HTERT RPE-1 (cell line): Measurements from ENCODE around the gene RIGI.
"Not testable (repeated sequence)": the region's sequence is repeated elsewhere in the genome, so short reads cannot be mapped to it uniquely, and the experiment has no call there.

Source experiments
- in situ Hi-C: fragments of 300-500 bp; cut with MboI; formaldehyde crosslinking; loops from 4 replicates; pipeline ENCODE4 v1.14.3; 2020; ENCODE audit warnings: low sequenced_read_pairs

Gene RIGI

DNA sequence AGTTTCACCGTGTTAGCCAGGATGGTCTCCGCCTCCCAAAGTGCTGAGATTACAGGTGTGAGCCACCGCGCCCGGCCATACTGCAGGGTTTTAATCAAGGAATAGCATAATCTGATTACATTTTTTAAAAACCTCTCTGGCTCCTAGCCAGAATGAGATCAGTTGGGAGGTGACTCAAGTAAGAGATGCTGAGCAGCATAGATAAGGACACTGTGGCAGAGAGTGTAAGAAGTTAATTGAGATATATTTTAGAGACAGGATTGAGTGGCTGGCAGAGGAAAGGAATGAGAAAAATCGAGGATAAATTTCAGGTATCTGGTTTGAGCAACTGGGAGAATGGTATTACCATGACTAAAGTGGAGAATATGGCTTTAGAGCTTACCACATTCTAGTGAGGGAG lies 7.3 kb upstream of the RIGI start:
- in situ Hi-C loops, result no loop called here

DNA sequence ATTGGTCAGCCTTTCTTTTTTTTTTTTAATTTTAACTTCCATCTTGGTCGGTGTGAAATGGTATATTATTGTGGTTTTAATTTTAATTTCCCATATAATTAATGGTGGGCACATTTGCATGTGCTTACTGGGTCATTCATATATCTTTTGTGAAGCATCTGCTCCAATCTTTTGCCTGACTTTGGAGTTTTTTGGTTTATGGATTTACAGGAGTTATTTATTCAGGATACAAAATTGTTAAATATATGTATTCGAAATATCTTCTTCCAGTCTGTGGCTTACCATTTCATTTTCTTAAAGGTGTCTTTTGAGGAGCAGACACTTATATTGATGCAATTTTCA lies 682 bp upstream of the RIGI start:
- in situ Hi-C loops, result no loop called here

DNA sequence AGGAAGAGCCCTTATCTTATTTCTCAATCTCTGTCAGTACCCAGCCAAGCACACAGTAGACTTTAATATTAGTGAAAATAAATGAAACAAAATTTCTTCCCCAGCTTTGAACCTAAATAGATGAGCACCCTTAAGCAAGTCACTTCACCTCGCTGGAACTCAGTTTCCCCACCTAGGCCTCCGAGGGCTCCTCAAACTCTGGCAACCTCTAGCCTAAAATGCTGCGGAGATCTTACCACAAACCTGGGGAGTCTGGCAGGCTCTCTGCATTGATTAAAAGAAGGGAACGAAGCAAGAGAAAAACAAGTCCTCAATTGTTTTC lies 326 bp downstream of the RIGI start:
- in situ Hi-C loops, result no loop called here

DNA sequence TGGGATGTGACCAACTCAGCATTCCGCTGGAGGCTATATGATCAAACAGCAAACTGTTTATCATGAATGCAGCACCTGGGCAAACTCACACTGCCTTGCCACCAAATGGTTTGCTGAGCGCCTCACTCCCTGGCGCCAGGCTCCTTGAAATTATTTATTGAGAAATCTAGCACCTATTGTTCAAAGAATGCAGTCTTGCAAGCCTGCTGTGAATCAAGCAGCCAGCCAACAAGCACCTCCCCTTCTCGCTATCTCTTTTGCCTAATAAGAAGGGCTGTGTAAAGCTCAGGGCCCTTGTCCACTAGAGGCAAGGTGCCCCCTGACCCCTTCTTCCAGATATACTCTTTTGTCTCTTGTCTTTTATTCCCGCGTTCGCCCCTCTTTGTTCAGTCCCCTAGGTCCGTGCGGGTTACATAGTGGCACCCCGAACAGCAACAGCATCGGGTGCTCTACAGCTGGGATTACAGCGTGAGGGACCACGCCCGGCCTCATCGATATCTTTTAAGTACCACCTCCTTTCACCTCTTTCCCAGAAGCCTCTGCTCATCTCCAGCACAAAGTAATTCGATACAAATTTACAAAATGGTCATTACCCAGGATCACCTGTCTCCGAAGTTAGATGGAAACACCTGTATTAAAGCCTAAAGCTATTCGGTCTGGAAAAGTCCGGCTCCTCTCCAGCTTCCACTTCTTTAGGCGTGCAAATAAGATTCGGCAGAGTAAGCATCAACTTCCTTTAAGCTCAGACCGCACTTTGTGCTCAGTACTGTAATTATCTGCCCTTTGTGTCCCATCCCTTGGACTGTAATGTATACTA lies 896 bp downstream of the RIGI start:
- in situ Hi-C loops, result no loop called here

DNA sequence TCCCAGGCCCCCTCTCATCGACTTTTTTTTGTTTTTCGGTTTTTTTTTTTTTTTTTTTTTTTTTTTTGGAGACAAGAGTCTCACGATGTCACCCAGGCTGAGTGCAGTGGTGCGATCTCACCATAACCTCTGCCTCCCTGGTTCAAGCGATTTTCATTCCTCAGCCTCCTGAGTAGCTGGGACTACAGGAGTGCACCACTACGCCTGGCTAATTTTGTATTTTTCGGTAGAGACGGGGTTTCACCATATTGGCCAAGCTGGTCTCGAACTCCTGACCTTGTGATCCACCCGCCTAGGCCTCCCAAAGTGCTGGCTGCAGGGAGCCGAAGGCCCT lies 1.5 kb downstream of the RIGI start:
- in situ Hi-C loops, result not testable (repeated sequence)

DNA sequence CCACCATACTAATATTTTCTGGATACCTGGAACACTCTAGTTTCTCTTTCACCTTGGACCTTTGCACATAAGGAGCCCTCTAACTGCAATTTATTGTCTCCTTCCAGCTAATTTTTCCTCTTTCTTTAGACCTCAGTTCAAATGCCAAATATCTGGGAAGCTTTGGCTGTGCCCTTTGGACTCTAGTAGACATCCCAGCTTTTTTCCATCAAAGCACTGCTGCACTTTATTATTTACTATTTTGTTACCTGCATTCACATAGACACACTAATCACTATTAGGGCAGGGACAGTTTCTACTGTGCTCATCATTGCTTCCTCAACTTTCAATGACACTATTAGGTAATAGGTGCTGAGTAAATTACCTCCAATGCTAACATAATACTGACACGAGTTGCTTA lies 2.1 kb downstream of the RIGI start:
- in situ Hi-C loops, result no loop called here

DNA sequence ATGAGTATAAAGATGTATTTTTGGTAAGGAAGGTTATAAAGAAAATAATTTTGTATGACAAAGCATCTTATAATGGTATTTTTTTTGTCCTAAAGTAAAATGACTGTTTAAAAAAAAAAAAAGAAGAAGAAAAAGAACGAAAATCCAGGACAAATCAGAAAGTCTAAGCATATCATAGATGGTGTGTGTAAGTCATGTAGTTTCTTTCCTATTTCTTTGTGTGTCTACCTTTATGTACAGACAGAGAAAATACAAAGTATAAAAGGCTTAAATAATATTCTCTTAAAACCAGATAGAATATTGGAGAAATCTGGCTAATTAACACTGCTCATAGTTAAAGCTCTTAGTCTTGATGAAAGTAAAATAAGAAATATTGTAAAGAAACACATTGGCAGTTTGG lies 7.7 kb downstream of the RIGI start:
- in situ Hi-C loops, result no loop called here

DNA sequence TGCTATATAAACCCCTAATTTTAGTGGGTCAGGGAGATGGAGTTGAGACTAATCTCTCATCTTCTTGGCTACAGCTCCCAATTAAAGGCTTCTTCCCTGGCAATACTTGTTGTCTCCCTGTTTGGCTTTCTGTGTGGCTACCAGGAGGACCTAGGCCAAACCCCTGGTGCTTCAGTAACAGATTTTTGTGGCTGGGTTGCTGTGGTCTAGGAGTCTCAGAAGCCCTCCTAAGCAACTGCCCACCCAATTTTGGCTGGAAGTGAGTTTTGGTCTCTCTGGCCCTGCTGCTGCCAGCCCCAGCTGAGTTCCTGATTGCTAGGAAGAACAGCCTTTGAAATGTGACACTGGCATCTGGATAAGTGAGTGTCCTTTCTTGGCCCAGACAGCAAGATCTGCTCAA lies 9.8 kb downstream of the RIGI start:
- in situ Hi-C loops, result no loop called here

DNA sequence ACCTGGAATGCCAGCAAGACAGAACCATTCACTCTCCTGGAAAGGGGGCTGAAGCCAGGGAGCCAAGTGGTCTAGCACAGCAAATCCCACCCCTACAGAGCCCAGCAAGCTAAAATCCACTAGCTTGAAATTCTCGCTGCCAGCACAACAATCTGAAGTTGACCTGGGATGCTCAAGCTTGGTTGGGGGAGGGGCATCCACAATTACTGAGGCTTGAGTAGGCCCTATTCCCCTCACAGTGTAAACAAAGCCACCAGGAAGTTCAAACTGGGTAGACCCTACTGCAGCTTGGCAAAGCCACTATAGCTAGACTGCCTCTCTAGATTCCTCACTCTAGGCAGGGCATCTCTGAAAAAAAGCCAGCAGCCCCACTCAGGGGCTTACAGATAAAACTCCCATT lies 17.3 kb downstream of the RIGI start:
- in situ Hi-C loops, result no loop called here

DNA sequence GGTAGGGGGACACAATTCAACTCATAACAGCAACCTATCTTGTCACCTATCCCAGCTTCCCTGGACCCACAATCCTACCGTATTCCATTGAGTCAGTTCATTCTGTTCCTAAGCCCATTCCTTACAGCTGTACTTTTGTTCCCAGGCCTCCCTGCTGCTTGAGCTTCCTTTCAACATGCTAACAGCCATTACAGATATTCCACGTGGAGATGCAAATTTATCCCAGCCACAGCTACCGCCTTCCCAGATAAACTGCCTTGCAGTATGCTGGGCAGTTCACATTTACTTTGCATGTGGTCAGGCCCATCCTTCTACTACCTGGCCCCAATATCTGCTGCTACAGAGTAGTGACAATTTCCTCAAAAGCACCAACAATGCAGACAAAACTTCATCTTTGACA lies 23.0 kb downstream of the RIGI start:
- in situ Hi-C loops, result no loop called here

DNA sequence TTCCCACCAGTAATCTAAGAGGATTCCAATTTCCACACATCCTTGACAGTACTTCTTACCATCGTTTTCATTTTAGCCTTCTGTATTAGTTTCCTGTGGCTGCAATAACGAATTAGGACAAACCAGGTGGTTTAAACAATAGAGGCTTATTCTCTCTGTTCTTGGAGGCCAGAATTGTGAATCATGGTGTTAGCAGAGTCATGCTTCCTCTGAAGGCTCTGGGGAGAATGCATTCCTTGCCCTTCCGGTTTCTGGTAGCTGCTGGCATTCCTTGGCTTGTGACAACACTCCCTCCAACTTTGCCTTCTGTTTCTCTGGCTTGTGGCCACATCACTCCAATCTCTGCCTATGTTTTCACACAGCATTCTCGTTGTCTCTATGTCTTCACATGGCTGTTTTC lies 23.5 kb downstream of the RIGI start:
- in situ Hi-C loops, result no loop called here

DNA sequence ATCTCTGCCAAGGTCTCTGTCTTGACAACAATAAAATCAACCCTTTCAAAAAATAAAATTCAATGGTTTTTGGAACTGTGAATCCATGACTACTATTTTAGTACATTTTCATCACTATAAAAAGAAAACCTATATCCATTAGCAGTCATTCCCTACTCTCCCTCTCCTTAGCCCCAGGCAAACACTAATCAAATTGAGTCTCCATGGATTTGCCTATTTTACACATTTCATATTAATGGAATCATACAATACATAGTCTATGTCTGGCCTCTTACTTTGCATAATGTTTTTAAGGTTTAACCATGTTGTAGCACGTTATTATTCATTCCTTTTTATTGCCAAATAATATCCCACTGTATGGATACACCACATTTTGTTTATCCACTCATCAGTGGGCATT lies 24.1 kb downstream of the RIGI start:
- in situ Hi-C loops, result no loop called here

DNA sequence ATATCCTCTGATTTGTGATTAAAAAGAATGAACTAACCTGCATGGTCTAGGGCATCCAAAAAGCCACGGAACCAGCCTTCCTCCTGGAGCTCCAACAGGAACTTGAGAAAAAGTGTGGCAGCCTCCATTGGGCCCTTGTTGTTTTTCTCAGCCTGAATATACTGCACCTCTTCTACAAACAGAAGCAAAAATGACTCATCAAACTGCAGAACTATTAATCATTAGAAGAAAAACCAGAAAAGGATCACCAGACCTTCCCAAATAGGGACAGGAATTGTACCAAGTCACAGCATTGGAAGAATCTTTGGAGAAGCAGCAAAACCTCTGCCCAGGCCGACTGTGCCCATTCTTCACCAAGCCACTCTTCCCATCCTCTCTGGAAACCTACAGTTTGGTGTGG lies 25.2 kb downstream of the RIGI start:
- in situ Hi-C loops, result no loop called here

DNA sequence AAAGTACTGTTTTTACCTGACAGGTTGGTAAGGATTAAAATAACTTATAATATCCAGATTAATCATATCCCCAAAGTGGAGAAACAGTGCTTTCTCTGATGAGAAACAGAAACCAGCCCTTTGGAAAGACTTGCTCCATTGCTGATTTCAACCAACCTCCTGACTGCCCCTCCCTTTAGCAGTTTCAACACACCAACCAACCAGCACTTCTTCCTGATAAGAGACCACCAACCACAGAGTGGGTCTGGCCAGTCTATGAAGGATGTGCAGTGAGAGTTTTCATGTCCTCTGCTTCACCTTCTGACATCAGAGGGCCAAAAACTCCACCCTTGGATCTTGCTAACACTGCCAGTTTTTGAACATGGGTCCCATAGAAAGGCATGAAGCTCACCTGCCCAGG lies 28.1 kb downstream of the RIGI start:
- in situ Hi-C loops, result no loop called here

DNA sequence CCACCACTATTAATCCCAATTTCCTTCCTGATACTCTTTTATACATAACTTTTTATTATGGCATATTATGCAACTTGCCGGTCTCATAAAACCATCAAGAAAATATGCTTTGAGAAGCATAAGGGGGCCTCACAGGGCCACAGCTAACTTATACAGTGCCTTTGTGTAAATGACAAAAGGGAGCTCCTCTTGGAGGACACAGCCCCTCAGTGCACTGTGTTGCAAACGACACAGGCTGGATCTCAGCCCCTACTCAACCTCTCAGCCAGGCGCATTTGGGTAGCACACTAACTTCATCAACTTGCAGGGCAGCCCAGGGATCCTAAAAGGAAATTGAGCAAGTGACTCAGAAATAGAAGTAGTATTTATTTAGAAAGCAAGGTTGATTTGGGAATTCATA lies 35.4 kb downstream of the RIGI start:
- in situ Hi-C loops, result no loop called here

DNA sequence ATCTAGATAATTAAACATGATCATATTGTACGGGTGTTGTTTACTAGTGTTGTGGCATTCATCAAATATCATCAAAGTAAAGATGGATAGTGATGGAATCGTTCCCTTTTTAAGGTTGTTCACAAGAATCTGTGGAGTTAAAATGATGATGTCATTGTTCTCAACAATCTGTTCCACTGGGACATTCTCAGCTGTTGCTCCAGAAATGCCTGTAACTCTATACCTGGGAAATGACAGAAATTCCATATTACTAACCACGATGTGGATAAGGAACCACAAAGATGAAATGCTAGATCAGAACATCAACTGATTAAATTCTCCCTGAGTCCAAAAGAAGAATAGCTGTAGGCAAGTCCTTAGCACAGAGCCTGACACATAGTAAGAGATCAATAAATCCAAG lies 38.0 kb downstream of the RIGI start:
- in situ Hi-C loops, result no loop called here

DNA sequence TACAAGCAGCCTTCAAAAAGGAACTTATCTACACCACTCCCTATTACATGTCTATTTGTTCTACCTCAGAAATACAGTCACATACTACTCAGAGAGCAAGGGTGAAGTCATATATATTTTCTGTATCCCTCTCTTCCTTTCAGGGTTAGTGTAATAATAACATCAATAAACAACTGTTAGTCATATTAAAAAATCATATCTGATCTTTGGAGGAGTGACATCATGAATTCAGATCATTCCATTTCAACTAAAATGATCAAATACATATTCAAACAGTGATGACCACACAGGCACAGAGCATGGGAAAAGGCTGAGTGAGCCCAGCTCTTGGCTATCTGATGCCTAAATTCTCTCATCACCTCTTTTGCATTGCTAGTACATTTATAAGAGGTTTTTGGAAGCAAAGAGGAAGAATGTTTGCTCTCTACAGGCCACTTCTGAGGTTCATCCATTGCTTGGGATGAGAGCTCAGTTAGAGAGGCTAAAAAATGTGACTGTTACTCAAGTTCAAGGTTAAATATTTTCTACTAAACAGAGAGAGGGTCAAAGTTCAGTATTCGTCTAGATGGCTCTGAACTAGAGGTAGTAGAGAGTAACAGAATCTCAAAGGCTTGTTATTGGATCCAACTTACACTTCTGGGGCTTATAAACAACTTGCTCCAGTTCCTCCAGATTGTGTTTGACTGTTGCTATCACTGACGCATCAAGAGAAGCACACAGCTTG lies 39.0 kb downstream of the RIGI start:
- in situ Hi-C loops, result no loop called here

DNA sequence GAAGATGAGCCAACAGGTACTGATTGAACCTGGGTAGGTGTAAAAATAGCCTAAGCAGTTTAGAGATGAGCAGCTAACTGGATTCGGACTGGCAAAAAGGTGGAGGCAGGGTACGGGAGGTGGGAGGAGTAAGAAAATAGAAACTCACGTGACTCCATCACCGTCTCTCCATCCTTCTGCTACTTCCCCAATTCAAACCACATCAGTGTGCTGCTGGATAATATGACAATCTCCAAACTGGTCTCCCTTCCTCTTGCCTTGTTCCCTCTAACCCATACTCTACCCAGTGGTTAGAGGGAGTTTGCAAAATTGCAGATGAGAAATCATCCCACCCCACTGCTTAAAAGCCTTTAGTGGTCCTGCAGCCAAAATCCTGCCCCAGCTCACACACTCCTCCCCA lies 42.7 kb downstream of the RIGI start:
- in situ Hi-C loops, result no loop called here
